Inferior parietal cortex (tissue), 1 donor: ENCODE measurements around the gene NOP53.
"Not testable (repeated sequence)": the region's sequence is repeated elsewhere in the genome, so short reads cannot be mapped to it uniquely, and the experiment has no call there.

Source experiments
- DNase-seq: peaks from one replicate; pipeline ENCODE4 v3.0.0-alpha.2; 2016; ENCODE audit errors: extremely low spot score

NOP53 gene

GRCh38 chr19:47745010-47745901 lies at the start of gene NOP53:
Gene NOP53 (plus strand): TSS chr19:47745546. CDS start chr19:47745560, 14 bp downstream.
- peak; percentile 100 for DNase-seq

DNA sequence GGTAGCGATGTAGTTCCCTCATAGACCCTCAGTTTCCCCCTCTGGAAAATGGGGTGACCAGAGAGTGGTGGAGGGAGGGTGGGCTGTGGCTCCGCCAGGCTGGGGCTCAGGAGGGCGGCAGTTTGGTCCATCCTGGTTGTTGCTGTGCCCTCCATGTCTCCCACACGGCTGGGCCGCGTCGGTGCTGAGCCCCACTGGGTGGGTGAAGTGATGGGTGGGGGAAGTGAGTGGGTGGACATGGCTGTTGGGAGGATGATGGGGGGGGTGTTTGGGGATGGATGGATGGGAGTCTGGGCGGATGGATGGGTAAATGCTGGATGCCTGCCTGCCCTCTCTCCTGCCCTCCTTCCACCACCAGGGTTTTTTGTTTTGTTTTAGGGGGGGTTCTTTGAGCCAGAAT lies 48.7 kb upstream of the NOP53 start:
- DNase-seq: no peak

DNA sequence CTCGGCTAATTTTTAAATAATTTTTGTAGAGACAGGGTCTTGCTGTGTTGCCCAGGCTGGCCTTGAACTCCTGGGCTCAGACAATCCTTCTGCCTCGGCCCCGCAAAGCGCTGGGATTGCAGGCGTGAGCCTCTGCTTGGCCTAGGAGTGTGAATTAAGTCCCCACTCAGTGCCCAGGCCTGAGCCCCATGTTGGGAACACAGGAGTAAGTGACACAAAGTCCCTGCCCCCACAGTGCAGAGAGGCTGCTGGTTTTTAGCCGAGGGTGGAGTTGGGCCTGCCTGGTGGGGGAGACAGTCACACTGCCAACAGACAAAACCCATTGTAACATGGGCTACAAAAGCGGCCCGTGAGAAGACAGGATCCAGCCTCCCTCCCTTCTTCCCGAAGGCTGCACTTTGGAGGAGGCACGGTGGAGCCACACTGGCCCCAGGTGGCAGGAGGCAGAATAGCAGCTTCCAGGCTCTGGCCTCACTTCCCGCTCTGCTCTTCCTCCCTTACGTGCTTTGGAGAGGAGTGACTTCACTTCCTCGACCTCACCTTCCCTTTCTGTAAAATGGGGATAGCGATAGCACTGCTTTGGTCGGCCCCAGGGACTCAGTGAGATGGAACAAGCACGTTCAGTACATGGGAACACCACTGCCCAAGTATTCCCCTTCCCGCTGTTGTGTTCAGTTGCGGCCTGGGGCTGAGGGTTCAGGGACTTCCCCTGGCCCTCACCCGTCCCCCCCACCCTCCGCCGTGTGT lies 47.3 kb upstream of the NOP53 start:
- DNase-seq: peak; percentile 88

GRCh38 chr19:47698631-47699359 lies 46.6 kb upstream of the NOP53 start:
- DNase-seq: no peak

GRCh38 chr19:47699360-47699917 lies 45.9 kb upstream of the NOP53 start:
- no peak for DNase-seq

GRCh38 chr19:47700934-47701716 lies 44.2 kb upstream of the NOP53 start:
- no peak for DNase-seq

DNA sequence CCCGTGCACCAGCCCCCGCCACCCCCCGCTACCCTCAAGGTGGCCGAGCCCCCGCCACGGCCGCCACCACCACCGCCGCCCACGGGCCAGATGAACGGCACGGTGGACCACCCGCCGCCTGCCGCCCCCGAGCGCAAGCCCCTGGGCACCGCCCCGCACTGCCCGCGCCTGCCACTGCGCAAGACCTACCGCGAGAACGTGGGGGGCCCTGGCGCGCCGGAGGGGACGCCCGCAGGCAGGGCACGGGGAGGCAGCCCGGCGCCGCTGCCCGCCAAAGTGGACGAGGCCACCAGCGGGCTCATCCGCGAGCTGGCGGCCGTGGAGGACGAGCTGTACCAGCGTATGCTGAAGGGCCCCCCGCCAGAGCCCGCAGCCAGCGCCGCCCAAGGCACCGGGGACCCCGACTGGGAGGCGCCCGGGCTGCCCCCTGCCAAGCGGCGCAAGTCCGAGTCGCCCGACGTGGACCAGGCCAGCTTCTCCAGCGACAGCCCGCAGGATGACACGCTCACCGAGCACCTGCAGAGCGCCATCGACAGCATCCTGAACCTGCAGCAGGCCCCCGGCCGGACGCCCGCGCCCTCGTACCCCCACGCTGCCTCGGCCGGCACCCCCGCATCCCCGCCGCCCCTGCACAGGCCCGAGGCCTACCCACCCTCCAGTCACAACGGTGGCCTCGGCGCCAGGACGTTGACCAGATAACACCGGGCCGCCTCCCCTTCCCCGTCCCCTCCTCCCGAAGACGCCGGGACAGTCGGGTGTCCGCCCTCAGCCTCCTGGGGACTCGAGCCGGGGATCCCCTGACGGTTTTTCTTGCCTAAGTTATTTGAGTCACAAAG lies 43.4 kb upstream of the NOP53 start:
- DNase-seq: no peak

DNA sequence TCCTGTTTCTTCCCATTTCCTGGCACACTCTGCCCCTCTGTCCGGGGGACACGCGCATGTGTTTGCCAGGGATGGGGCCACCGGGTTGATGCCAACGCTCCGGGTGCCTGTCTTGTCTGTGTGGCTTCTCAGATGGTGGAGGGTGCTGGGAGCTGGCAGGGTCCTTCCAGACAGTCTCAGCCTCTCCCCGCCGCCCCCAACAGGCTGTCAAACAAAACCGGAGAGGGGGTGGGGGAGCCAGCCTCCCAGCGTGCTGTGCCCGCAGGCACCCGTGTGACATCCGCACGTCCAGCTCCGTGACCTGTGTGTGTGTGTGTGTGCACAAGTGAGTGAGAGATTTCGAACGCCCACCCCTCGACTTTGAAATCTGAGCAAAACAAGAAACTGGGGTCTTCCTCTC lies 42.7 kb upstream of the NOP53 start:
- no peak for DNase-seq

DNA sequence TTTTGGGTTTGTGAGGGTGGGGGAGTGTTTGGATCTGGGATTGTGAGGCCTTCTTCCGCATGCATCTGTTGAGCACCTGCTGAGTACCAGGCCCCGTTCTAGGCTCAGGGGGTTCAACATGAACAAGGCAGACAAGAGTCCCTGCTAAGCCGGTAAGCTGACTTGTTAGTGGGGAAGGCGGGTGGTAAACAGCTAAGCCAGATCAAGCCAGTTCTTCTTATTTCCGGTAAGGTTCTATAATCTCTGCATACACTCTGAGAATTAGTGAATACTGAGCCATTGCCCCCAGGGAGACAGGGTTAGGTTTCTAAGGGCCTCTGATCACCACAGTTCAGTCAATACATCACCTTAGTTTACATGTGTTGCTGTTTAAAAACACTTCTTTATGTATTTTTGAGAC lies 42.0 kb upstream of the NOP53 start:
- no peak for DNase-seq

DNA sequence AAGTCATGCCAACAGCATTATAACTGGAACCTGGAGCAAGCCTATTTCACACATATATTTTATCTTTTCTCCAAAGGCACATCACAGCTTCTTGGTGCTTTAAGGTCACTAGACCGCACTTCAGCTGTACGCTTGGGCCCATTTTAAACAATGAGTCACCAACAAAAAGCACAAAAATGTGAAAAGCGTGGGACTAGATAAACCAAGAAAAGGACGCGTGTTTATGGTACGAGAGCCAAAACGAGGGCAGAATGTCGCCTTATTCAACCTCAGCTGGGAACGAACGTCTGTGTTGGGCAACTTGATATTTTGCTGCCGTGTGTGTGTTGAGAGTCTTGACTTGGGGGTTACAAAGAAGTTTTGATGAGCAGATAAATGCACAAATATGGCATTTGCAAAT lies 41.3 kb upstream of the NOP53 start:
- no peak for DNase-seq

DNA sequence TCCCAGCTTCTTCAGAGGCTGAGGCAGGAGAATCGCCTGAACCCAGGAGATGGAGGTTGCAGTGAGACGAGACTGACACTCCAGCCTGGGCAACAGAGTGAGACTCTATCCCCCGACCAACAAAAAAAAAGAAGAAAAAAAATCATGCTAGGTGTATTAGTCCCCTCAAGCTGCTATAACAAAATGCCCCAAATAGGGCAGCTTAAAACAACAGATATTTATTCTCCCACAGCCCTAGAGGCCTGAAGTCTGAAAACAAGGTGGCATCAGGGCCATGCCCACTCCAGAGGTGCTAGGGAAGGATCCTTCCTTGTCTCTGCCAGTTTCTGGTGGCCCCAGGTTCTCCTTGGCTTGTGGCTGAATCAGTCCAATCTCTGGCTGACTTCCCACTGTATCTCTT lies 40.7 kb upstream of the NOP53 start:
- no peak for DNase-seq

DNA sequence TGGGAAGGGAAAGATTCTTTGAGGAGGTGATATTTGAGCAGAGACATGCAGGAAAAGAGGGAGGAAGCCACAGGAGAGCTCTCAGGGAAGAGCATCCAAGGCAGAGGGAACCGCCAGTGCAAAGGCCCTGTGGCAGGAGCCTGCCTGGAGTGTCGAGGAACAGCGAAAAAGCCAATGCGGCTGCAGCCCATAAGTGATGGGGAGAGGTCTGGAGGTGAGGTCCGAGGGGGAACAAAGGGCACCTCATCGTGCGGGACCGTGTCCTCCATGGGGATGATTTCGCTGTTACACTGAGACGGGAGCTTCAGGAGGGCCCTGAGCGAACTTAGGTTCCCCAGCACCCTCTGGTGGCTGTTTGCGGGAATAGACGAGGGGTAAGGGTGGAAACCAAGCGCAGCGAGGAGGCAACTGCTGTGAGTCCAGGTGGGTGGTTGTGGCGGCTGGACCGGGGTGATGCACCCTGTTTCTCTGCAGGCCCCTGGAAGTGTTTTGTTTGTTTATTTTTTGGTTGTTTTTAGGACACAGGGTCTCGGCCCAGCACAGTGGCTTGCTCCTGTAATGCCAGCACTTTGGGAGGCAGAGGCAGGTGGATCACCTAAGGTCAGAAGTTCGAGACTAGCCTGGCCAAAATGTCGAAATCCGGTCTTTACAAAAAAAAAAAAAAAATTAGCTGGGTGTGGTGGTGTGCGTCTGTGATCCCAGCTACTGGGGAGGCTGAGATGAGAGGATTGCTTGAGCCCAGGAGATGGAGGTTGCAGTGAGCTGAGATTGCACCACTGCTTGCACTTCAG lies 38.0 kb upstream of the NOP53 start:
- DNase-seq: peak; percentile 86

DNA sequence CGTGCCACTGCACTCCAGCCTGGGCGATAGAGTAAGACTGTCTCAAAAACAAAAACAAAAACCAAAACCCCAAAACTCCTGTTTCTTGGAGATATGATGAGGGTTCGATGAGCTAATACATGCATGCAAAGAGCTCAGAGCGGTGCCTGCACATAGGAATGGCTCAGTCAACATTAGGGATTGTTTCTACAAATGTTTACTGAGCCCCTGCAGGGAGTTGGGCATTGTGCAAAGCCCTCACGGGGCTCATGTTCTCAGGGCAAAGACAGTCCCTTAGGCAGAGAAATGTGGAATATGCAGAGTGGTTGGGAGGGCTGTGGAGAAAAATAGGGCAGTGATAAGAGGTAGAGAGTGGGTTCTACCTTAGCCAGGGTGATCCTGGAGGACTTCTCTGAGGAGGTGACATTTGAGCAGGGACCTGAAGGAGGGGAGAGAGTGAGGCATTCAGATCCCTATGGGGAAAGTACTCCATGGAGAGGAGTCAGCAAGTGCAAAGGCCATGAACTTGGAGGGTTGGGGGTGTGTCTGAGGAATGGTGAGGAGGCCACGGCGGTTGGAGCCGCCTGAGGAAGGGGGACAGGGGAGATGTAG lies 33.6 kb upstream of the NOP53 start:
- no peak for DNase-seq

DNA sequence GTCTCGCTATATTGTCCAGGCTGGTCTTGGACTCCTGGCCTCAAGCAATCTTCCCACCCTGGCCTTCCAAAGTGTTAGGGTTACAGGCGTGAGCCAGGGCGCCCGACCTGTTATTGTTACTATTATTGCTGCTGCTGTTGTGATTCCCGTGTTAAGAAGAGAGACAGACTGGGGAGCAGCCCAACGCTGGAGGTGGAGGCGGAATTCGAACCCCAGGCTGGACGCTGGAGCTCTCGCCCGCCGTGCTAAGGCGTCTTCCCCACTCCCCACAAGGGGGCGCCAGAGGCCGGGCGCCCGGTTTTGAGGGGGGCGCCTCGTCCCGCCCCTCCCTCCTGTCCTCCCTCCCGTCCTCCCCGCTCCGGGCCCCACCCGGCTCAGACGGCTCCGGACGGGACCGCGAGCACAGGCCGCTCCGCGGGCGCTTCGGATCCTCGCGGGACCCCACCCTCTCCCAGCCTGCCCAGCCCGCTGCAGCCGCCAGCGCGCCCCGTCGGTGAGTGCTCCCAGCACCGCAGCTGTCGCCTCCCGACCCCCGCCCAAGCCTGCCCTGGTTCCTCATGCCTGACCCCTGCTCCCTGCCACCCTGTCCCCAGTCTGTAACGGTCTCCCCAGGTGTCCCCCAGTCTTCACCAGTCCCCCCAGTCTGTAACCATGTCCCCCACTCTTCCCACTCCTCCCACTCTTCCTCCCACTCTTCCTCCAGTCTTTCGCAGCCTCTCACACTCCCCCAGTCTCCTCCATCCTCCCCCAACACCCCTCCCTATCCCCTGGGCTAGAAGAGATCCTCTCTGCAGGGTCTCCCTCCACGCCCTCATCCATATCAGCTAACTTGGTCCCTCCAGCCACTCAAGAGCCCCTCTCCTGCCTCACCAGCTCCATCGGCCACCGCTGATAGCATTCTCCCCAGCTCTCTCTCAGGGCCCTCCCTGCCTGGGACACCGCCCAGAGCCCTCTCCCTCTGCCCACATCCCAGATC lies 32.0 kb upstream of the NOP53 start, which contains the start of gene EHD2:
TSS of gene EHD2 (plus strand) at position 377 of the 976 bp plus-strand sequence. CDS start 3,191 bp downstream, outside the sequence.
- DNase-seq: peak; percentile 58

DNA sequence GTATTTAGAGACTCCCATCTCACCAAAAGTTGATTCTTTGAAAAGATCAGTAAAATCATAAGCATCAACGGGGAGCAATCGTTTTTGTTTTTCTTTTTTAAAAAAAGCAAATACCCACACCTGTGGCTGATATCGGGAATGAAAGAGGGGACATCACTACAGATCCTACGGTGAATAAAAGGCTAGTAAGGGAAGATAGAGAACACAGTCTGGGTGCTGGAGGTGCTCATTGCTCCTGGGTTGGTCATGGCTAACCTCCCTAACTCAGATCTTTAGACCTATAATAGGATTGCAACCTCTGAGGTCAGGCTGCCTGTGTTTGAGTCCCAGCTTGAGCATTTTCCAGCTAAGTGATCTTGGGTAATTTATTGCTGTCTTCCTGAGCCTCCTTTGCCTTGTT lies 31.0 kb upstream of the NOP53 start:
- DNase-seq: no peak

- not testable (repeated sequence) for DNase-seq
These were observed 30.5 kb upstream of the NOP53 start for GRCh38 chr19:47714855-47715254.

- DNase-seq: no peak
These were observed 28.9 kb upstream of the NOP53 start for GRCh38 chr19:47716270-47716937.
